ENCODE results near the gene LRRC10B.

Gene LRRC10B

DNA sequence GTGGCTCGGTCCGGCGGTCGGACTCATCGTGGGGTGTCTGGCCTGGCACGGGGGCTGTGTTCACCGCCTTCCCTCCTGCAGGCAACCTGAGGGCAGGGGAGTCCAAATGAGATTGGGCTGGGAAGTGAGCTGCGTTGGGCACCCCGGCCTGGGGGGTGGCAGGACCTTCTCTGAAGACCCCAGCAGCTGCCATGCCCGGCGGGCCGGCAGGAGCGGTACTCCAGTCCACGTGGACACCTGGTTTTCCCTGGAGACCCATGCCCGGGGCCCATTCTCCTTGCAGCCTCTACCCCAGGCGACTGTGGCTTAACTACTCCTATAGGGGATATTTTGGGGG lies 24.5 kb downstream of the LRRC10B start:
- DNase-seq = no peak

DNA sequence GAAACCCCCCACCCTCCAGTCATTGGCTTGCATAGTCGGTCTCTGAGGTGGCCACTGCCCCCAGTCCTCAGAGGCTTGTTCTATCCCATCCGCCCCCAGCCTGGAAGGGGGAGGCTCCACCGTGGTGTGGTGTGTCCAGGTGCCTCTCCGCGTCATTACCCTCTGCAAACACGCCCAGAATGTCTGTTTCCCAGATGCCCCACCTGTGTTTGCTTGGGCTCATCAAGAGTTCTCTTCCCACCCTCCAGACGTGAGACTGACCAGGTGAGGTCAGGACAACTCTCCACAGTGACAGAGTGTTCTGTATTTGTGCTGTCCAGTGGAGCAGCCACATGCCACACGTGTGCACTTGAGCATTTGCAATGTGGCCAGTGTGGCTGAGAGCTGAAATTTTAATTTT lies 24.9 kb downstream of the LRRC10B start:
- no peak for DNase-seq

DNA sequence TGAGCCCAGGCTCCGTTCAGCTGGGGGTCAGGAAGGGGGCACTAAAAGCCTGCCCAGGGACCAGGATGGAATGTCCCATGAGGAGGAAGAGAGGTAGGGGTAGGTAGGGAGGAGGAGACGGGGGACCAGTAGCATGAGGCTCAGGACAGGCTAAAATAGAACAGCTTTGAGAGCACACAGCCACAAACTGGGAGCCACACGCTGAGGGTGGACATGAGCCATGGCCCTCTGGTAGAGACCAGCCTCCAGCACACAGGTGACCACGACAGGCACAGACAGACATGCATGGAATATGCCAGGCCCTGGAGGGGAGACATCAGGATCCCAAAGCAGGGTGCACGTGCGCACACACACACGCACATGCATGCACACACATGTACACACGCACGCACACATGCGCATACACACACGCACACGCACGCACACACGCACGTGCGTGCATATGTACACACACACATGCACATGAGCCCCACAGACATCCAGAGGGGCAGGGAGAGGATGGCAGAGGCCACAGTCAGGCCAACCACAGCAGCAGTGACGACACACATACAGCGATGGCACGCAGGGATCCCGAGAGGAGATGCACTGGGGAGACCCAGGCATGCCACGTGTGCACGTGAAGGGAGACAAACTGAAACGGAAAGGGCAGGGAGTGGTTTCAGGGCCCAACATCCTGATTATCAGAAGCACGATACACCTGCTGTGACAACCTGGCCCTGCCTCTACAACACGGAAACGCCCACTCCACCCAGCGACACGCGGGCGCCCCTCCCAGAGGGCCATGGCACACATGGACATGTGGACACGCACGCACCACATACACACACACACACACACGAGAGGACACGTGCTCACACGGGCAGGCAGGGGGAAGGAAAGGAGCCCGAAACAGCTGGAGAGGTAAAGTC lies 25.7 kb downstream of the LRRC10B start:
- DNase-seq = no peak

DNA sequence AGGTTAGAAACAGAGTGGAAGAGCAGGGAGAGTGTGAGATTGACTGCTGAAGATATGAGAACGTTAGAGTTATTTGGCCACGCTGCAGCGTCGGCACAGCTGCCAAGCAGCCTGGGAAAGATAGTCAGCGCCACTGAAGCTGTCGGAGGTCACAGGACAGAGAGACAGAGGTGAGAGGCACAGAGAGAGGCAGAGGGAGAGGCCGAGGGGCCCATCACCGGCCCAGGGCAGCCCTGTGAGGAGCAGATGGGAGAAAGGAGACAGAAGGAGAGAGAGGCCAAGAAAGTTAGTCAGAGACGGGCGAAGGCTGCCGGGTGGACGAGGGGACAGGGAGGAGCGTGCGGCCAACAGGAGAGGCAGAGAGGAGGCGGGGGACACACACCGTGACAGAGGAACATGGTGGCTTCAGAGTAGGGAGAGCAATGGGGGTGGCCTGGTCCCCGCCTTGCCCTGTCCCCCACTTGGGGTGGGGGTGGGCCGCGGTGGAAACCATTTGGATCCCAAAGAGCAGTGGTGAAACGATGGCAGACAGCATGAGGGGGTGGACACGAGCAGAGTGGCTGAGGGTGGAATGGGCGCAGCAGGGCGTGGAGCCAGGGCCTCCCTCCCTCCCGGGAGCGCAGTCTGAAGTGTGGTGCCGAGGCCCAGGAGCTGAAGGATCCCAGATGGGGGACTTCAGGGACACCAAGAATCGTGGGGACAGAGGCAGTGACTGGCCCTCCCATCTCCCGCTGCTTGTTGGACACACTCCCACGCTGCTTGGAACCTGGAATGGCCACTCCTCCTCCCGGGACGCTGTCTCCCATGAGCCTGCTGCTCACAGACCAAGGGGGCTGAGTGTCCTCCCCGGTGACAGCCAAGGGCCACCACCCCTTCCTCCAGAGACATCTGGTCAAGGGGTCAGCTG lies 26.6 kb downstream of the LRRC10B start:
- DNase-seq = no peak

DNA sequence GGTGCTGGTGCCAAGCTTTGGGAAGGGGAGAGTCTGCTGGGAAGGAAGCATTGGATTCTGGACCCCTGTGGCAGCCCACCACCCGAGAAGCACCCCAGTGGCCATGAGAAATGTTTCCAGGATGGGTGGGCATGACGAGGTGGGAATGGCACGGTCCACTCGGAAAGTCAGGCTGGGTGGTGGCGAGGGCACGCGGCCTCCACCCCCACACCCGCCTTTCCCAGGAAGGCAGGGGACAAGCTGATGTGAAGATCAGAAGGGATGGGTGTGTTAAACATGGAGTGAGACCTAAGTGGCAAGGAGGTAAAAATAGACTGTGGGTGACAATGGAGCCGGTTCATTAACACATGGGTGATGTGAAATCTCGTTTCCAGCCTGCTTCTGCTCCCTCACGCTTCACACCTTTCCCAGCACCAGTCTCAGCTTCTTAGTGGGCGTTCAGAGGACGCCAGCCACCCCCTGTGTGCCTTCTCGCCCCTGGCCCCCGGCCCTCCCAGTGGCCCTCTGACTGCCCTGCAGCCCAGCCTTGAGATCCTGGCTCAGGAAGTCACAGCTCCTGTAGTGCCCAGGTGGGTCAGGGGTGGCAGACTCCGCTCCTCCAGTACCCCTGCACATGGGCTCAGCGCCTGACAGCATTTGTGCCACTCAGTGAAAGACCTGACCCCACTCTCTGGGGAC lies 27.6 kb downstream of the LRRC10B start:
- no peak for DNase-seq

DNA sequence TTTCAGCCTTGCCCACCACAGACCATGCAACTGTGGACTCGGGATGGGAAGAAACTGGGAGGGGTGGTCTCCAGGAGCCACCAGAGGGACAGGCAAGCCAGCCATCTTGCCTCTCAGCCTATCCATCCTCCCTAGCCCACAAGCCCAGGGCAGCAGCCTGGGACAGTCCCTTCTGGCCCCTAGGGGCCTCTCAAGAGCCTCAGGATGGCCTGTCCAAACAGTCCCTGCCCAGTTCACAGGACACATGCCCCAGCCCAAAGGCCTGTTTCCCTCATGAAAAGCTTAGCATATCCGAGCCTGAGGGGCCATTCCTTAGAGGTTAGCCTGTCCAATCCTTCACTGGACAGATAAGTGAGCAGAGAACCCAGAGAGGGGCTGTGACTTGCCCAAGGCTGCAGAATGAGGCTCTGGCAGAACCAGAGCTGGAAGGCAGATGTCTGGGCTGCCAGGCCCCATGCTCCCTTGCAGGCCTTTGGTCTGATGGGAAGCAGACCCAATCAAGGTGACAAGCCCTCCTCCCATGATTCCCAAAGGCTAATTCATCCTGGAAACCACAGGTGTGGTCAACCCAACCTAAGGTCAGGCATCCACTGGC lies 28.2 kb downstream of the LRRC10B start:
- DNase-seq = no peak

DNA sequence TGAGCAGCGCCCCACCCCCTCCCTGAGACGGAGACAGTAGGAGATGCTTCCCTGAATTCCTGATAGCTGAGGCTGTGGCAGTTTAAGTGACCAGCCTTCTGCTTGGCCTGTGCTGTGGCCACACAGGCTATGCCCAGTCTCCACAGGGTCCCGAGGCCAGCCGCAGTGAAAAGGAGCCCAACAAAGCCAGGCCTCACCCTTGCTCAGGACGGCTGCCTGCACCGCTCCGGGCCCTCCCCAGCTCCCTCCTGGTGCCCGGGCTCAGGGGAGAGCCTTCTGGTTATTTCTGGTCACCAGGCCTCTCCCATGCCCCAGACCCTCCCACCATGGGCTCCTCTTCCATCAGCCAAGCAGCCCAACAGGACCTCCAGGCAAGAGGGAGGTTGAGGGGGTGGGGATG lies 28.8 kb downstream of the LRRC10B start:
- no peak for DNase-seq

DNA sequence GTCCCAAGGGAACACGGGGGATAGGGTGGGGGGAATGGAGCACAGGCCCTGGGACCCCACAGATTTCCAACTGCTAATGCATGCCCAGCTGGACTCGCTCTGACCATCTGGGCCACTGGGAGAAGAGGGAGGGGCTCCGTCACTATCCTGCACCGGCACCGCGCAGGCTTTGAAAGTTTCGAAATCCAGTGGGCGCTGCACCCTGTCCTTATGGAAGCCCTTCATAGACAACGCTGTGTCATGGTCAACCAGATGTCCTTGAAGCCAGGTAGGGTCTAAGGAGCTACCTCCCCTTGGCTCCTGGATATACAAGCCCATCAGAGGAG lies 30.1 kb downstream of the LRRC10B start:
- no peak for DNase-seq

DNA sequence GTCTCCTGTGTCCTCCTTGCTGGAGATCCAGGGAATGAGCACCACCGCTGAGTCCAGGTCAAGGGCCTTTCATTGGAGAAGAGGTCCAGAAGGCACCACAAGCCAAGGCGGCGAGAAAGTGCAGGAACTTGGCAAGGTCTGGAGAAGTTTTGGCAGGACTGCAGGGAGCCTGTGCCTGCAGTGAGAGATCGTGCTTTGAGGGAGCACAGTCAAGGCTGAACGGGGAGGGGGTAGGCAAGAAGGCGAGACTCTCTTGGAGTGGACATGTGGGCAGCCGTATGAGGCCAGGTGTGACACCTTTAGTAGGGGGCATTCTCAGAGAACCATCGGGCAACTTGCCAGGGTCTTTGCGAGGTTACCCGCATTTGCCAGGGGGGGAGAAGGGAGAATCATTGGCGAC lies 30.5 kb downstream of the LRRC10B start:
- DNase-seq = no peak

DNA sequence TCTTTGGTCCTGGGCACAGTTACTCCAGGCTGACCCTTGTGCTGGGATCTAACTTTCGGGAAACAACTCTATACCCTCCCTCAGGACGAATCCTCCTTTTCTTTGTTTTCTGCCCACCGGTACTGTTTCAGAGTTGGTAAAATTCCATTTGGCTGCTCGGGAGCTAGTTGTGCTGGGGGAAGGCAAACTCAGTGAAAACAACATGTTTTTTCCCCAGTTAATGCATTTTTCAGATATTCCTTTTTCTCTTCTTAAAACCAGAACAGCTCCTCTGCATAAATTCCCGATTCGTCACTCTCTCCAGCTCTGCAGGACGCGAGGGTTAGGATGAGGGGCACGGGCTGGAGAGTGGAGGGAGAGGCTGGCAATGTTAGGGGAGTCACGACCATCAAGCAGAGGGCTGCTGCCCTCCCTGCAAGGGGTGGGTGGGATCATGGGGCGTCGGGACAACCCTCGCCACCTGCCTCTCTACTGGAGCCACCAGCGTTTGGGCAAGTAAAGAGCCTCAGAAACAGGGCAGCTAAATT lies 31.3 kb downstream of the LRRC10B start:
- DNase-seq = no peak

DNA sequence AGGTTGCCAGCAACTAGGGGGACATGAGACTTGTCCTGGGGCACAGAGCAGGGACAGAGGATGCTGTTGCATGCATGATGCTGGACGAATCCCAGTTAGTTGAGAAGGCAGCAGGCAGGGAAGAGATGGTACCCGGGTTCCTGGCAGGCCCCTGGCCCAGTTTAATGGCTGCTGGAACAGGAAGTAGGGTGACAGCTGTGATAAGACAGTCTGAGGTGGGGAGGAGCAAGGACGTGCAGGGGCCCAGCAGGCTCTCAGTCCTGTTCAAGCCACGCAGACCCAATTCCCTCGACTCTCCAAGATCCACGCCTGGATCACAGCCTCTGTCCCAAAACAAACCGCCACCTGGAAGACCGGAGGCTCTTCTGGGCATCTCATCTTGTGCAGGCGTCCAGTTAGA lies 32.0 kb downstream of the LRRC10B start:
- no peak for DNase-seq

DNA sequence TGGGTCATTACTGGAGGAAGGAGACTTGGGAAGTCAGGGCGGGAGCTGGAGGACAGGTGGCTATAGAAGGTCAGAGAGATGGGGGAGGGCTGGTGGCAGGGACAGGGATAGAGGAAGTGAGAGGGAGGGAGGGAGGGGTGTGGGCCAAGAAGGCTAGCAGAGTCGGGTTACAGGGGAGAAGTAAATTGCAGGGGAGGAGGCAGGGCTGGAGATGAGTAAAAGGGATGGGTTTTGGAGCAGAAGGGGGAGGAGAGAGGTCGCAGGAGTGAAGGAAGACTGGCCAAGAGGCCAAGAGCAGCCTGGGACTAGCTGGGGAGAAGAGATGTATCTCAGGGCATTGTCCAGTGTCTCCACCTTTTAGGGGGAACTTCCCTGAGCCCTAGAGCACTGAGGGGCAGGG lies 33.0 kb downstream of the LRRC10B start:
- peak; percentile 24 to 48 (median 29) for DNase-seq

DNA sequence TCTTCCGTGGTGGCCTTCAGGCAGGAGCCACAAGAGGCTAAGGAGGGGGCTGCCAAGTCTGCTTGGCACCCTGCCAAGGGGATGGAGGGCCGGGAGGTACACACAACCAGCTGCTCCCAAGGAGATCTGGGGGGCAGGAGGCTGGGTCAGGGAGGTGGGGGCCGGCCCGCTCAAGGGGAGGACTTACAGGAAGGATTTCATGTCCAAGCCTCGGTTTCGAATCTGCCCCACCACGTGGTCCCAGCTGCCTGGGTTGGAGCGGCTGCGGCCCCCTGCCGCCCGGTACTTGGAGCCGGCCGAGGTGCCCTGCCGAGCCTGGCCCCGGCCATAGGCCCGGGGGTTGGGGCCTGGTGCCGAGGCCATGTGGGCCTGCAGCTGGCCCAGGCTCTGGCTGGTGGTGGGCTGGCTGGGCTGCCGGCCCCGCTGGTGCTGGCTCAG lies 33.5 kb downstream of the LRRC10B start:
- no peak for DNase-seq

DNA sequence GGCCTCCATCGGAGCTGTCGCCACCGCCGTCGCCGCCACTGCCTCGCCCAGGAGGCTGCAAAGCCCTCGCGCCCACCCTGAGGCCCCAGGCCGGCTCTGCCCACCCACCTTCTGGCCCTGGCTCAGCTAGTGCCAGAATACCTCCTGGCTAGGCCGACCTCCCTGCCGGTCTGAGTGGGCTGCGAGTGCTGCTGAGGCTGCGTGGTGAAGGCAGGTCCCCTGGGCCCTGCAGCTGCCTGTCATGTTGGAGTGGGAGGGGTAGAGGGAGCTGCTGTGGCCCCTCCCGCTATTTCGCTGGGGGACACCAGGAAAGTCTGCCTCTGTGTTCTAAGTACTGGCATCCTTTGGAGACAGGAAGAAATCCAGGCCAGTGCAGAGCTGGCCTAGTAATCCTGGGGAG lies 34.2 kb downstream of the LRRC10B start:
- no peak for DNase-seq

DNA sequence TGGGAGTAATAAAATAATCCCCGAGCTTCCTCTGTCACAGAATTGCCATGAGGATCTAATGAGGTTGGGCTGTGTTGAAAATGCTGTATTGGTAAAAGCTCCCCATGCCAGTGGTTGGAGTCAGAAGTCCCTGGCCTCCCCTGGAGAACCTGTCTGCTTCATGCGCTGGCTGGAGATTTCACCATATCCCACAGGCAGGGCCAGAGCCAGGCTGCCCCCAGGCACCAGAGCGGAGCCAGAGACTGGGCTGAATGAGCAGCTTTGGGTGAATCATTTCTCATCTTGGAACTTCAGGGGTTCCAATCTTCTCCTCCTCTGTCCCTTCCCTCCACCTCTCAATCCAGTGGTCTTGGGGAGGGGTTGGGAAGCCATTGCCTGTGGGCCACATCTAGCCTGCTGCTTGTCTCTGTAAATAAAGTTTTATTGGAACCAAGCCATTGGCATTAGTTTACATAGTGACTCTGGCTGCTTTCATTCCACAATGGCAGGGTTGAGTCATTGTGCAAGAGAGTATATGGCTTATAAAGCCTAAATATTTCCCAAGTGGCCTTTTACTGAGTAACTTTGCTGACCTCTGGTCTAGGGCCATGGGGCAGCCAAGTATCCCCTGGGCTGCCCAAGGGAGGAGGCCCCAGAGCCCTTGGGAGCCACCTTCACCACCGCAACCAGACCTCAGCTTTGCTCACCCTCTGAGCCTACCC lies 35.2 kb downstream of the LRRC10B start:
- no peak for DNase-seq

DNA sequence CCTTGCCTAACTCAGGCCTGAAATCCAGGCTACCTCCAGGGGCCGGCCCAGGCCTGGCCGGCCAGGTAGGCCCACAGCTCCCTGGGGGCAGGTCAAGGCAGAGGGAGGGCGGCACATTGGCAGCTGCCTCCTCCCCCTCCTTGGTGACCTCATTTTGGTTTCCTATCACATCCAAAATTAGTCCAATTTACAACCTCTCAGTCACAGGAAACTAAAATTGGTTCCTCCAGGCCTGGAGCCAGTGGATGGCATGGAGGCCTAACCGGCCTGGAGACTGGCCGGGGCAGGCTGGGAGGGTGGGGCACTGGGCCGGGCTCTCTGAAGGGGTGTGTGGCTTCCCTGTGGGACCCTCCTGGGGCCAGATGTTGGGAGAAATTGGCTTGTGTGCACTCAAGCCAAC lies 35.9 kb downstream of the LRRC10B start:
- no peak for DNase-seq

DNA sequence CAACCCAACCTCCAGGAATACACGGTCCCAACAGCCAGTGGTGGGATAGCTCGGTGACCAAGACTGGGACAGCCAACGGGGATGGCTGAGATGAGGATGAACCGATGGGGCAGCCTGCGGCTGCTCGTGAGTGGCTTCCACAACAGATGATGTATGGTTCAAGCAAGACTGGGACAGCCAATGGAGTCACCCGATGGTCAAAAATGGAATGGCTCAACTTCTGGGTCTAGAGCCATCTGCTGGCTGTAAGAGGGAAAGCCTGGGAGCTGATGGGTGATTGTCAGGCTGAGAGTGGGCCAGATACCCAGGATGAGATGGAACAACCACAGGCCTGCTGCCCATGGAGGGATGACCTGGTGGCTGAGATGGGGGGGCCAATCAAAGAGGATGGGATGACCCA lies 36.8 kb downstream of the LRRC10B start:
- DNase-seq = peak; percentile 32 to 37 (median 37)

DNA sequence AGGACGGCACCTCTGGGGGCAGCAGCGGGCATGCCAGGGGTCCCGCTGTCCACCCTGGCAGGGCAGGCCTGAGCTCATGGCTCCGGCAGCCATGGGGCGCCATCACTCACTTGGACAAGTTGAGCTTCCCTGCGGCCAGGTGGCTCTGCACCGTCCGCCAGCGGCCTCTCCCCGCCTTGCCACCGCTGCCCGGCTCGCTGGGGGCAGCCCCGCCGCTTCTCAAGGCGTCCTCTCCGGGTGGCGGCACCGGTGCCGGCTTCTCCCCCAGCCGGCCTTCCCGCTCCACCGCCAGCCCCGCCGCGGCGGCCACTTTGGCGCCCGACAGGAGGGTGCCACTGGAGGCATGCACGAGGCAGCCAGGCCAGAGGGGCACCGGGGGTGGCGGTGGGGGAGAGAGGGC lies 37.4 kb downstream of the LRRC10B start:
- no peak for DNase-seq

DNA sequence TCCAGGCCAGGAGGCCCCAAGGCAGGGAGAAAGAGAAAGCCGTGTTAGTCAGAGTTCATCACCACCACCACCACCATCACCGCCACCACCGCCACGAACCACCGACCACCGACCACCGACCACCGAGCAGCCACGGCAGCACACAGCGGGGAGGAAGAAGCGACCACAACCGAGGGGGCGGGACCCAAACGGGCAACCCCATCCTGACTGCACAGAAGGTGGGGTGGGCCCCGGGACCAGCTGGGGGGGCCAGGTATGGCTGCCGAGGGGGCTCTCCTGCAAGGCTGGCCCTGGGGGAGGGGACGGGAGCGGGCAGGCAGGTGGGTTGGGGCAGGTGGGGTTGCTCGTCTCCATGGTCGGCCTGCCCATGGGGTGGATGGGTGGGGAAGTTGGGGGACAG lies 38.1 kb downstream of the LRRC10B start:
- DNase-seq = no peak

DNA sequence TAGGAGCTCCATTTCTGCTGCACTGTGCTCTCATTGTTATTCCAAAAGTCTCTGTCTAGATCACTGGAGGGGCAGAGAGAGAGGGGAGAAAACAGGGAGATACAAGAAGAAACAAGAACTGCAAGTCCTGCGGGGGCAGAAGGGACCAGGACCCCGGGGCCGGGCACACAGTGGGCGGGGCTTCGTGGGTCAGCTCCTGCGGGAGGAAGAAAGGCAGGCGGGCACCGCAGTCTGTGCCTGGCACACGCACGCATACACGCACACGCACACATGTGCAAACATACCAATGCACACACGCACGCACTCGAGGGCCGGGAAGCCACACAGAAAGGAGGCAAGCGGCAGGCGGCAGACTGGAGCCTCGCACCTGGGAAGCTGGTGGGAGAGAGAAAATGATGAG lies 38.7 kb downstream of the LRRC10B start:
- DNase-seq = no peak

DNA sequence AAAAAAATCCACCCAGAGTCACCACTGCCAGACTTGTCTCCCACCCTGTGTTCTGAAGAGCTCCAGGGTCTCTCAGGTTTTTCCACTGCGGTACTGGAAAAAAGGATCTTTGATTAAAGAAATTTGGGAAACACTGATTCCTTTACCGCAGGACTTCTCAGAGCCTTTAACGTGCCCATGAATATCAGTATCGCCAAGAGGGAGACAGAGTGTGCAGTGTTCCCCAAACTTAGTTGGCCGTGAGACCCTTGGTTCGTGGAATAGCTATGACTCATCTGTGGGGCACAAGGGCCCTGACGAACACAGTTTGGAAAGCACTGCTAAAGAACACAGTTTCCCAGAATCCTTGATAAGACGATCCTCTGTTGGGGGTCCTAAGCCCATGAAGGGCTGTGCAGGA lies 40.6 kb downstream of the LRRC10B start:
- DNase-seq = no peak
